PC-3 (cell line): ENCODE results near the gene SCD5. TPM values are rescaled to one million over a fixed set of nuclear protein-coding genes. Genes with fewer than 3 reads are reported as not detected.

Experiments used
- ATAC-seq: fragments of 200-7000 bp; cut with Tn5 transposase; 2 replicates; pipeline ENCODE4 v1.9.1; 2020; ENCODE audit warnings: mild to moderate bottlenecking, moderate library complexity
- BruUV-seq: library from RNA; stranded (reverse); fragments of 400-500 nt; replicated peaks from 2 replicates; lab custom pipeline; 2021; lab: Mats Ljungman, UMichigan
- CTCF ChIA-PET: fragments of 300-600 bp; sonication (Branson Sonifier 250); formaldehyde crosslinking; loops from one replicate; lab custom pipeline; 2022; ENCODE audit warnings: antibody characterized with exemption; lab: Charles Lee
- POLR2A ChIA-PET: fragments of 300-600 bp; sonication (Branson Sonifier 250); formaldehyde crosslinking; loops from one replicate; lab custom pipeline; 2022; ENCODE audit warnings: antibody characterized with exemption; ENCODE audit not compliant: unreplicated experiment; lab: Charles Lee
- DNase-seq: peaks from one replicate; pipeline ENCODE4 v3.0.0-alpha.2; 2015
- H2AFZ ChIP-seq: fragments of 300-600 bp; sonication (generic); 2 replicates; pipeline ENCODE4 v1.6.0; 2016; ENCODE audit warnings: antibody characterized with exemption, low read length
- H3F3A ChIP-seq: fragments of 300-600 bp; sonication (generic); one replicate; pipeline ENCODE4 v1.6.0; 2017; ENCODE audit warnings: antibody characterized with exemption, low read length, control low read depth, mild to moderate bottlenecking; ENCODE audit not compliant: unreplicated experiment
- H3K27ac ChIP-seq: fragments of 300-600 bp; sonication (generic); 2 replicates; pipeline ENCODE4 v1.5.1; 2016; ENCODE audit warnings: mild to moderate bottlenecking, low read length
- H3K27me3 ChIP-seq: fragments of 300-600 bp; sonication (generic); 2 replicates; pipeline ENCODE4 v1.6.1; 2016; ENCODE audit warnings: low read length, mixed read lengths
- H3K36me3 ChIP-seq: fragments of 300-600 bp; sonication (generic); 2 replicates; pipeline ENCODE4 v1.6.1; 2016; ENCODE audit warnings: low read depth, mixed run types, low read length, mixed read lengths
- H3K4me1 ChIP-seq: fragments of 300-600 bp; sonication (generic); 2 replicates; pipeline ENCODE4 v1.5.1; 2016; ENCODE audit warnings: low read length; ENCODE audit not compliant: insufficient read depth
- H3K4me2 ChIP-seq: fragments of 300-600 bp; sonication (generic); 2 replicates; pipeline ENCODE4 v1.6.0; 2016; ENCODE audit warnings: low read length
- H3K4me3 ChIP-seq: fragments of 300-600 bp; sonication (generic); 2 replicates; pipeline ENCODE4 v1.5.1; 2016; ENCODE audit warnings: mild to moderate bottlenecking, low read length, mixed read lengths
- H3K79me2 ChIP-seq: fragments of 300-600 bp; sonication (generic); 2 replicates; pipeline ENCODE4 v1.6.1; 2017; ENCODE audit warnings: low read length, mixed read lengths
- H3K9ac ChIP-seq: fragments of 300-600 bp; sonication (generic); 2 replicates; pipeline ENCODE4 v1.6.0; 2016; ENCODE audit warnings: mild to moderate bottlenecking, low read length
- H3K9me2 ChIP-seq: fragments of 300-600 bp; sonication (generic); replicated peaks from 2 replicates; pipeline ENCODE4 v1.6.1; 2016; ENCODE audit warnings: mixed run types, low read length, mixed read lengths
- H3K9me3 ChIP-seq: fragments of 300-600 bp; sonication (generic); 2 replicates; pipeline ENCODE4 v1.6.1; 2016; ENCODE audit warnings: low read length, mixed read lengths
- H4K20me1 ChIP-seq: fragments of 300-600 bp; sonication (generic); 2 replicates; pipeline ENCODE4 v1.6.1; 2016; ENCODE audit warnings: low read length, mixed read lengths
- CTCF ChIP-seq: fragments of 300-600 bp; sonication (generic); conservative IDR thresholded peaks from 2 replicates; pipeline ENCODE4 v1.5.1; 2017; ENCODE audit warnings: antibody characterized with exemption, low read depth, mild to moderate bottlenecking, low read length
- EZH2 ChIP-seq: fragments of 300-600 bp; sonication (generic); IDR thresholded peaks from one replicate; pipeline ENCODE4 v1.6.1; 2017; ENCODE audit warnings: antibody characterized with exemption, mild to moderate bottlenecking, low read length; ENCODE audit not compliant: unreplicated experiment
- EZH2phosphoT487 ChIP-seq: fragments of 300-600 bp; sonication (generic); IDR thresholded peaks from 2 replicates; pipeline ENCODE4 v1.6.1; 2018; ENCODE audit warnings: mild to moderate bottlenecking, antibody characterized with exemption, low read length, borderline replicate concordance
- intact Hi-C: fragments of 100-400 bp; cut with micrococcal nuclease; formaldehyde crosslinking; loops from 2 replicates; pipeline ENCODE4 v1.9.0; 2023
- total RNA-seq: library from RNA; depleted of rRNA; stranded (reverse); fragments of >200 nt; gene quantifications from 2 replicates; pipeline ENCODE4 v1.2.3, GENCODE V29; 2014

Gene SCD5
- total RNA-seq, 1 experiment from 2014 or later, result 3.8 TPM

GRCh38 chr4:82708982-82709381 lies 89.6 kb downstream of the SCD5 start:
- H2AFZ ChIP-seq, result no peak overlapping the region
- no peak overlapping the region for H3K27ac ChIP-seq
- H3K4me3 ChIP-seq, result no peak overlapping the region
- TF ChIP-seq CTCF, result no peak
- no peak for TF ChIP-seq EZH2phosphoT487
- no peak for TF ChIP-seq EZH2
- ChIA-PET POLR2A (no interaction called here), CTCF (no interaction called here)
- no TSS peak for BruUV-seq
- no peak for ATAC-seq
- no peaks in the 10 kb centered on the region for H3K27me3 ChIP-seq
- no peaks in the 10 kb centered on the region for H3K79me2 ChIP-seq
- H3K9me3 ChIP-seq, result no peaks in the 10 kb centered on the region
- no peak overlapping the region for H3K4me2 ChIP-seq
- intact Hi-C loops, result no loop called here
- no peaks in the 10 kb centered on the region for H3K4me1 ChIP-seq
- no peak overlapping the region for H3K9ac ChIP-seq
- no peaks in the 10 kb centered on the region for H3K36me3 ChIP-seq
- no peaks in the 10 kb centered on the region for H3F3A ChIP-seq
- DNase-seq, result no peak
- no peaks in the 10 kb centered on the region for H3K9me2 ChIP-seq
- H4K20me1 ChIP-seq, result no peaks in the 10 kb centered on the region

- POLR2A ChIA-PET, result no interaction called here
- no peaks in the 10 kb centered on the region for H3K79me2 ChIP-seq
- BruUV-seq, result no TSS peak
Measured at GRCh38 chr4:82706349-82707000, 92.1 kb downstream of the SCD5 start.

More at GRCh38 chr4:82706349-82707000, 92.1 kb downstream of the SCD5 start:
- Histone ChIP-seq H3K27me3 (no peaks in the 10 kb centered on the region), H4K20me1 (no peaks in the 10 kb centered on the region), H3K36me3 (no peaks in the 10 kb centered on the region), H3K4me2 (no peak overlapping the region), H3K9me3 (no peaks in the 10 kb centered on the region), H3K9ac (no peak overlapping the region), H3K27ac (no peak overlapping the region), H3K9me2 (no peaks in the 10 kb centered on the region), H3K4me1 (no peaks in the 10 kb centered on the region), H3F3A (no peaks in the 10 kb centered on the region), H2AFZ (no peak overlapping the region), H3K4me3 (no peak overlapping the region)
- DNase-seq (no peak), ATAC-seq (no peak)
- TF ChIP-seq EZH2, result no peak
- TF ChIP-seq EZH2phosphoT487, result no peak
- no peak for TF ChIP-seq CTCF
- intact Hi-C loops, result no loop called here
- CTCF ChIA-PET, result no interaction called here
